HG02885 (cell line): ENCODE measurements around the gene EPB41.
A peak's percentile ranks its signal among the peaks of the same experiment; 100 is the strongest.
"Not testable (repeated sequence)": the region's sequence is repeated elsewhere in the genome, so short reads cannot be mapped to it uniquely, and the experiment has no call there.

Source experiments
- ATAC-seq: cut with Tn5 transposase; IDR thresholded peaks from one replicate; pipeline ENCODE4 v1.9.1; 2021; ENCODE audit warnings: mild to moderate bottlenecking; ENCODE audit not compliant: unreplicated experiment, poor library complexity

EPB41 gene

DNA sequence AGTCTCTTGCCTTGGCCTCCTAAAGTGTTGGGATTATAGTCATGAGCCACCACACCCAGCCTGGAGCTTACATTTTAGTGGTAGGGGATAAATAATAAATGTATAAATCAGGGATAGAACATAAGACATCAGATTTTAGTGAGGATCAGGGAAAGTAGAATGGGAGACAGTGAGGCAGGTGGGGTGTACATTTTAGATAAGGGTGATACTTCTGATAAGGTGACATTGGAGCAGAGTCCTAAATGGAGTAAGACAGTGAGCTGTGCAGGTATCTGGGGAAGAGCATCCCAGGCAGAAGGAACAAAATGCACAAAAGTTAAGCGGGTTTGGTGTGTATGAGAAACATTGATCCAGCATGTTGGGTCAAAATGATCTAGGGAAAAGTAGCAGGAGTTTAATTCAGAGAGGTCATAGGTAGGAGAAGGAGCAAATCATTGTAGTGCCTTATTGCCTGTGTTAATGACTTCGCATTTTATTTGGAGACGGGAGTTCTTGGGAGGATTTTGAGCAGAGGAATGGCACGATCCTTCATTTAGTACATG, 11.1 kb downstream of the EPB41 start:
- no peak for ATAC-seq

DNA sequence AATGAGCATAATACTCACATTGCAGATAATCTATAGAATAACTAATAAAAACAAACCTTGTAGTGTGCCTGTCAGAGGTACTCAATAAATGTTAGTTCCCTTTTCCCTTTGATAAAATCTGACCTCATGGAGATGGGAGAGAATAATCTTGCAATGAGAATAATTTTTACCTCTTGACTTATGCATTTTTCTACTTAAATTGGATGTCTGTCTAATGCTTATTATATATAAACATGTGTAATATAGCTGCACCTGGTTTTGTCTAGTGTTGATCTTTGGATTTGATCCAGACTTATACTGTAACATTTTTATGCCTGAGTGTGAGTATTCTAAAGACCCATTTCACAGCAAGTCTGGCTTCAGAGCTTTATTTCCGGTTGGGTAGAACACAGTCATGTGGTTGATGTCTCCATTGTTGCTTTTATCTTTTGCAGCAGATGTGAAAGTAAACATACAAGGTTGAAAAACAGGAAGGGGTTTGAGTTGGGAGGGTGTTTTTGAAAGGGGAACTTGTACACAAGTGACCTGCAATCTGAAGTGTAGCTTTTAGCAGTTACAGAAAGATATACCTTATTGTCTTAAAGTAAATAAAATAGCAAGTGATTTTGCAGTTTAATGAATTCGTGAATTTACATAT, 12.4 kb downstream of the EPB41 start:
- ATAC-seq: peak; percentile 82

DNA sequence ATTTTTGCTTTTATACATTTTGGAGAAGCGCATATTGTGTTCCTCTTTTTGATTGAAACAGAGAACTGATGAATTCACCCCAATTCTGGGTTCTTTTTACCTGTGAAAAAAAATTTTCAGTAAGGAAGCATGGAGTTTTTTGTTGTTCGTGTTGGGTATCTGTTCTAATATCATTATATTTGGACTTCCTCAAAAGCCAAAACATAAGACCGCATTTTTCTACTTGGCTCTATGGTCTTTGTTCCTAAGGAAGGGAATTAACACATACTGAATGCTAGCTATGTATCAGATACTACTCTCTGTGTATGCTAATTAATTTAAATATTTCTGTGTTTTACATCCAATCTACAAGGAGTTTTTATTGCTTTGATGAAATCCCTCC, 12.9 kb downstream of the EPB41 start:
- peak; percentile 9 for ATAC-seq

DNA sequence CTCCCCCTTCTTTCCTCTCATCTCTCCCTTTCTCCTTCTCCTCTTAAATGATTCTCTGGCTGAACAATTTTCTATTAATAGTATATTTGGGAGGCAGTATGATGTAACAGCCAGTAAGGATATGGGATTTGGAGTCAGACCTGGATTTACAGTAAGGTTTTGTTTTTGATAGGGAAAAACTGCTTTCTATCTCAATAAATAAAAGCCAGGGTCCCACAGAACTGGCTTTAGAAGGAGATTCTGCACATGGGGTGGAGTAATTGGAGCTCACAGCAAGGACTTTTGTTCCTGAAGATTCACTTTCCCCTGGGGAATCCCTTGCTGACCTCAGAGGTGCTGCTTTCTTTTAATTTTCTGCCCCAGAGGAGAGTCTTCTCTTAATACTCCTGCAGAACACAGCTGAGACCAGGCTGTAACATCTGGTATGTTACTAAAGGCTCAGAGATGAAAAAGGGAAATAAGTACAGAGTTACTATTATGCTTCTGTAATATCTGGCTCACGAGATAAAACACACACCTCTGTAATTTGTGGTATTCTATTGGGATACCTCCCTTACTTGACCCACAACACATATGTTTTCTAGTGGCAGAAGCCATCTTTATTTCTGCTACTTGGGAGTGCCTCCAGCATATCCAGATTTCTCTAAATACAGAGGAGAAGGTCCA, 13.4 kb downstream of the EPB41 start:
- no peak for ATAC-seq

DNA sequence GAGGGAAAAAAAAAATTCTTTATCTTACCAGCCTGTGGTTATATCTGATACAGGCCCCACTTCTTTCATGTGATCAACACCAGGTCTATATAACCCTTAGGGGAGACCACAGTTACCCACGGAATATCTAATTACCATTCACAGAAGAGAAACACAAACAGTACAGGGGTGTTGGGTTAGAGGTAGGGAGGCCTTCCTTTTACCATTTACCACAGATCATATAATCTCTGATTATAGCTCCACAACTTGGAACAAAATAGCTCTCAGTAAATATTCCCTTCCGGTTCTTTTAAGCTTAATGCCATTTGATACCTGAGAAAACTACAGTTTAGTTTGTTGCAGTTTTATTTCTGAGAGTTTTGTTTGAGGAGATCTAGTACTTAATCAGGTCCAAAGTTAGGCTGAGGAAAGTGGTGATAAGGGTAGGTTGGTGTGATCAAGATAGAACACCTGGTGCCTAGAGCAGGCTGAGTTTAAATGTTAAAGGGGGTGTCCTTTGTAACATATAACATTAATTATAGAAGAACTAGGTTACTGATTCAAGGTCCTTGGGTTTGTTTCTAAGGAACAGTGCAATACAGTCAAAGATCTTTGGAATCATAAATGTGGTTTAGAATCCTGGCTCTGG, 14.1 kb downstream of the EPB41 start:
- no peak for ATAC-seq

DNA sequence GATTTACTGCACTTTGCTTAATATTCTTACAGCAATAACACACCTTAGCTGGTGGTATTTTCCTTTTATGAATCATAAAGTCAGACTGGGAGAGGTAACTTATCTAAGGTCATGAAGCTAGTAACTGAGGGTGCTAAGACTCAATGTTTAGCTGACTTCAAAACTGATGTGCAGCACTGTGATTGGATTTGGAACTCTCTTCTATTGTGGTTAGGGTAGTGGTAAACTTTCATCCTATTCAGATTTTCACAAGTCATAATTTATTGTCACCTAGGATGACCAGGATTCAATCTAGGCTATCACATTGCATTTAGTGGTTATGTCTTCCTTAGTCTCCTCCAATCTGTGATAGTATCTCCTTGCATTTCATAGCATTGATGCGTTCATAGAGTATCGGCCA, 18.9 kb downstream of the EPB41 start:
- ATAC-seq: no peak

DNA sequence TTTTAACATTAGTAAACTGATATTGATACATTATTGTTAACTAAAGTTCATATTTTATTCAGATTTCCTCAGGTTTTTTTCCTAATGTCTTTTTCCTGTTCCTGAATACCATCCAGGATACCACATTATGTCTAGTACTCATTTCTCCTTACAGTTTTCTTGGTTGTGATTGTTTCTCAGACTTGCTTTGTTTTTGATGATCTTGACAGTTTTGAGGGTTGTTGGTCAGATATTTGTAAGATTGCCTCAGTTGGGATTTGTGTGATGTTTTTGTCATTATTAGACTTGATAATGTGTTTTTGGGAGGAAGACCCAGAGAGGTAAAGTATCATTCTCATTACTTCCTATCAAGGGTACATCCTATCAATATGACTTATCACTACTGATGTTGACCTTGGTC, 19.5 kb downstream of the EPB41 start:
- no peak for ATAC-seq

DNA sequence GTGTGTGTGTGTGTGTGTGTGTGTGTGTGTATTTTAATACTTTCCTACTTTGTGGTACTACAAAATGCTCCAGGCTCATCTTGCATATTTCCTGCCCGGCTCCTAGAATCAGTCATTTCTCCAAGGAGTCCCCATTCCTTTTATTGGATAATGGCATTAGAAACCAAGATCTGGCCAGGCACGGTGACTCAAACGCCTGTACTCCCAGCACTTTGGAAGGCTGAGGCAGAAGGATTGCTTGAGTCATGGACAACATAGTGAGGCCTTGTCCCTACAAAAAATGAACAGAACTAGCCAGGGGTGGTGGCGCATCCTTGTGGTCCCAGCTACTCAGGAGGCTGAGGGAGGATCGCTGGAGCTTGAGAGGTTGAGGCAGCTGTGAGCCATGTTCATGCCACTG, 20.3 kb downstream of the EPB41 start:
- no peak for ATAC-seq

DNA sequence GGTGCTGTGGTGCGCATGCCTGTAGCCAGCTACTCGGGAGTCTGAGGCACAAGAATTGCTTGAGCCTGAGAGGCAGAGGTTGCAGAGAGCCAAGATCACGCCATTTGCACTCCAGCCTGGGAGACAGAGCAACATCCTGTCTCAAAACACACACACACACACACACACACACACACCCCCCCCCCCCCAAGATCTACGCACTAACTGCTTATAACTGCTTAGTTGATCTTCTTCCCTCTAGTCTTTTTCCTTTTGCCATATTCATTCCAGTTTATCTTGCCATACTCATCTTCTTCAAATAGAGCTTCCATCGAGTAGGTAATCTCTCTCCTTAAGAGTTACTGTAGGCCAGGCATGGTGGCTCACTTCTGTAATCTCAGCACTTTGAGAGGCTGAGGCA, 20.9 kb downstream of the EPB41 start:
- no peak for ATAC-seq

DNA sequence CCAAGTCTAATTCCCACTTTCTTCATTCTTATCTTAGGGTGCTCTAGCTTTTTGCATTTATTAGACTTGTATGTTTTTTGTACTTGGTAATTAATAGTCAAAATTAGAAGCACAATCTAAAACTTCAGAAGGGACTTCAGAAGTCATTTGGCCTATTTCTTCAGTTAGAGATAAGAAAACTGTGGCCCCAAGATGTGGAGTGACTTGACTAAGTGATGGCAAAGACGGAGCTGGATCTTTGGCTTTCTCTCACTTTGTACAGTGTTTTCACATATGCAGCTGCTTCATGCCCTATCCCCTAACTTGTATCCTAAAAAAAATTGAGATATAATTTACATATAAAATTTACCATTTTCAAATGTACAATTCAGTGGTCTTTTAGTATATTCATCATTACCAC, 21.7 kb downstream of the EPB41 start:
- ATAC-seq: no peak

DNA sequence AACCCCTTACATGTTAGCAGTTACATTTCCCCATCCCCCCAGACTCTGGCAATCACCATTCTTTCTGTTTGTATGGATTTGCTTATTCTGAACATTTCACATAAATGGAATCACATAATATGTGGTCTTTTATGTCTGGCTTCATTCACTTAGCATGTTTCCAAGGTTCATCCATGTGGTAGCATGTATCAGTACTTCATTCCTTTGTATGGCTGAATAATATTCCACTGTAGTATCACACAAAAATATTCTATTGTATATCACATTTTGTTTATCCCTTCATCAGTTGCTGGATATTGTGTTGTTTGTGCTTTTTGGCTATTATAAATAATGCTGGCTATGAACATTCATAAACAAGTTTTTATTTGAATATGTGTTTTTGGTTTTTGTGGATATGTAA, 22.2 kb downstream of the EPB41 start:
- no peak for ATAC-seq

DNA sequence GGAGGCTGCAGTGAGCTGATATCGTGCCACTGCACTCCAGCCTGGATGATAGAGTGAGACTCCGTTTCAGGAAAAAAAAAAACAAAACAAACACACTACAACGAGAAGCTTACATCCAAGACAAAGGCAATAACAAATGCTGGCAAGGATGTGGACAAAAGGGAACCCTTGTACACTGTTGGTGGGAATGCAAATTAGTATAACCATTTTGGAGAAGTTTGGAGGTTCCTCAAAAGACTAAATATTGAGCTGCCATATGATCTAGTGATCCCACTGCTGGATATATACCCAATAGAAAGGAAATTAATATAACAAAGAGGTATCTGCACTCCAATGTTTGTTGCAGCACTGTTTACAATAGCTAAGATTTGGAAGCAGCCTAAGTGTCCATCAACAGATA, 29.2 kb downstream of the EPB41 start:
- not testable (repeated sequence) for ATAC-seq

DNA sequence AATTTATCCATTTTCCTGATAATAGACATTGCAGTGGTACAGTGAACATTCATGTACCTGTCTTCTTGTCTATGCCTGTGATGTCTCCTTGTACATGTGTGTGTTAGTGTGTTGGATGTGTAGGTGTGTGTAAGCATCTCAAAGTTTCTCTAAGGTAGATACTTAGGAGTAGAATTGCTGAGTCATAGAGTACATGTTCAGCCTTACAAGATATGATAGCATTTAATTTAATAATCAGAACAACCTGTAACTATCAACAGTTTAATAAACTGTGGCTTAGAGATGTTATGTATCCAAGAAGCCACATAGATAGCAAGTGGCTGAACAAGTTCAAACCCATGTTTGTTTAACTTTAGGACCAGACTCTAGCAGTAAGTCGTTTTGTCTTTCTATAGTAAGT, 35.6 kb downstream of the EPB41 start:
- no peak for ATAC-seq

DNA sequence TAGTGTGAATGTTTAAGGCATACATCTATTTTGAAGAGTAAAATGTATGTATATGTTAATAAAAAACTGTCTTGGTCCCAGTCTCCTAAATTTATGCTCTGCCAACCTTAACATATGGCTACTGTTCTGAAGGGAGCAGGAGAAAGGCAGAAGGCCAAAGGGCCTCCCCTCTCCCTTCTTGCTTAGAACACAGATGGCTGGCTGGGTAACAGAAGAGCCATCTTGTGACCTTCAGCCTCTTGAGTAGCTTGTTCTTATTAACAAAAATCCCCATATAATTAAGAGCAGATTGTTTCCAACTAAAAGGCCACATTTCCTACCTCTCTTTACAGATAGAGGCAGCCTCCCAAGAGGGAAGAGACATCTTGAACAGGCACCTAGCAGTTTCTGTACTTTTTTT, 36.1 kb downstream of the EPB41 start:
- ATAC-seq: no peak

DNA sequence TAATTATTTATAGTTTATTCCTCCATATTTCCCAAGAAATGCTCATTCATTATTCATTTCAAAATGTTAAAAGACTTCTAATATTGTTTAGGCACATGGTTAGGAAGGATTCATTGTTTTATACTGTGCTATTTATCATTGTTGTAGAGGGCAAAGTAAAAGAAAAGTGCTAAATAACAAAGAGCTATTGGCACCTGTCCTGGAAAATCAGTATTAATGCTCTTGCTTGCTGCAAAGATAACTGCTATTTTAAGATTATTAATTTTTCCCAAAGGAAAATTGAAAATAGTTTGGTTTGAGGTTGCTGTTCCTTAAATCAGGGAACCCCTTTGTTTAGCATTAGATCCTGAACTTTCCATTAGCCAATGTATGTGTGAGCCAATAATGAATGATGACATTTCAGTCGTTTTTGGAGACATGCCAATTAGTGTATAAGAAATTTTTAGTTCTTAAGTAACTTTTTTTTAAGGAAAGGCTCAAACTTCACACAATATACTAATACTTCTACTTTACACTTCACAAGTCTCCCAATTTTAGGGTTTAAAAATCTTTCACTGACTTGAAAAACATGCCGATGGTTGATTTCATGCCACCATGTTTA, 39.9 kb downstream of the EPB41 start:
- no peak for ATAC-seq

DNA sequence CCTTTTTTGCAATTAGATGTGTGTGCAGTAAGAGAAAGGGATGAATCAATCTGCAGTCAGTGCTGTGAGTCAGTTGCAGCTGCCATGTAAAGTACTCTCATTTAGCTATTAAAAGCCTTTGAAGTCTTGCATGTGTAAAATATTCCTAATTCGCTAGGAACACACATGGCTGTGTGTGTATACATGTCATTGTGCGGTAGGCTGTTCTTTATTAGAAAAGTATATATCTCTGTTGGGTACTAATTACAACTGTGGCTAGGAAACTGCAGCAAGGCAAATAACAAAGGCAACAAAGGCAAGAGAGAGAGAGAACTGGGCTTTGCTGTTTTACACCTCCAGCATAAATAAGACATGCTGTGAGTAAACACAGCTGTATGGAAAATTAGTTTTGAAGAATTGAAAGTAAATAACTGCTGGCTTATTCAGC, 41.7 kb downstream of the EPB41 start:
- no peak for ATAC-seq

DNA sequence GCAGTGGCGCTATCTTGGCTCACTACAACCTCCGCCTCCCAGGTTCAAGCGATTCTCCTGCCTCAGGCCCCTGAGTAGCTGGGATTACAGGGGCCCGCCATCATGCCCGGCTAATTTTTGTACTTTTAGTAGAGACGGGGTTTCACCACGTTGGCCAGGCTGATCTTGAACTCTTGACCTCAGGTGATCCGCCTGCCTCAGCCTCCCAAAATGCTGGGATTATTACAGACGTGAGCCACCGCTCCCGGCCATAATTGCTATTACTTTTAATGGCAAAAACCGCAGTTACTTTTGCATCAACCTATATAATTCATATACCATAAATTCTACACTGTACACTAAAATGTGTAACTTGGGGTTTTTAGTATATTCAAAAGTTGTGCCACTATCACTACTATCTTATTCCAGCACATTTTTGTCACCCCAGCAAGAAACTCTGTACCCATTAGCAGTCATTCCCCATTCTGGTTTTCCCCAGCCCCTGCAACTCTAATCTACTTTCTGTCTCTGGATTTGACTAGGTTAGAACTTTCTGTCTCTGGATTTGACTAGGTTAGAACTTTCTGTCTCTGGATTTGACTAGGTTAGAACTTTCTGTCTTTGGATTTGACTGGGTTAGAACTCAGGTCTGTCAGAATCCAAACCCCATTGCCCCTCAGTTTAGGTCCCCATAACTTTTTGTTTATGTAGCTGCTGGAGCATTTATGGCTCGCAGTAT, 47.9 kb downstream of the EPB41 start:
- ATAC-seq: not testable (repeated sequence)

DNA sequence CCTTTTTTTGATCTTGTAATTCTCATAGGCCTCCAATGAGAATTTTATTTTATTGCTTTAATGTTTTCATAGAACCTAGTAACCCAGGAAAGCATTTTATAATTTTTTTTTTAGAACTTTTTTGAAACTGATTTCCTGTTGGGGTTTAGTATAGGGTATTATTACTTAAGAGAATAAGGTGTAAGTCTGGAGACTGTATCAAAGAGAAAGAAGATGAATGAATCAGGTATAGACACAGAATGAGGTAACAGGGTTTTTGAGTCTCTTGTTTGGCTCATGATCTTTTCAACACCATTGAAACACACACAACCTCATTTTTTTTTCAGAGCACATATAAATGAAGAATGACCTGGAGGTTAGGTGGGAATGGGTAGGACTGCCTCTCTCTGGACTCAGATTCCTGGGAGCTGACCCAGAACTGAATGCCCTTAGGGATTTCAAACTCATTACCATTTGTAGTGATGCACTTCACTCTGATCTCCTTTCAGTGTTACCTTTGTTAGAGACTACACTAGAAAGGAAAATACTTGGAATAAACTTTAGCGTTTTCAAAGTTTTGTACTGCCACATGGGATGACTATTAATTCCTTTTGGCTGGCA, 51.0 kb downstream of the EPB41 start:
- no peak for ATAC-seq

DNA sequence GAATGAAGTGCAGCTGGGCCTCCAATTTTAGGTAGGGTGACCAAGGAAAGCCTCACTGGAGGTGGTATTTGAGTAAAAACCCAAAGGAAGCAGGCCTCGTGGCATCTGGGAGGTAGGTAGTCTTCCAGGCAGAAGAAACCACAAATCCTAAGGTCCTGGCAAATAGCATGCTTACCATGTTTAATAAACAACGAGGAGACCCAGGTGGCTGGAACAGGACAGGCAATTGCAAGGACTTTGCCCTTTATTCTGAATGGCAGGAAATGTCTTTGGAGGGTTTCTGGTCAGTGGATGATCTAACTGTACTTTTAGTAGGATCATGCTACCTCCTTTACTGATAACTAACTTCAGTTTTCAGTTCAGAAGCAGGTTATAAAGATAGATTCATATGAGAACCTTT, 52.2 kb downstream of the EPB41 start:
- ATAC-seq: no peak
